ENCODE data around the gene MAOA.
"Not testable (repeated sequence)": the region's sequence is repeated elsewhere in the genome, so short reads cannot be mapped to it uniquely, and the experiment has no call there.

The MAOA gene

DNA sequence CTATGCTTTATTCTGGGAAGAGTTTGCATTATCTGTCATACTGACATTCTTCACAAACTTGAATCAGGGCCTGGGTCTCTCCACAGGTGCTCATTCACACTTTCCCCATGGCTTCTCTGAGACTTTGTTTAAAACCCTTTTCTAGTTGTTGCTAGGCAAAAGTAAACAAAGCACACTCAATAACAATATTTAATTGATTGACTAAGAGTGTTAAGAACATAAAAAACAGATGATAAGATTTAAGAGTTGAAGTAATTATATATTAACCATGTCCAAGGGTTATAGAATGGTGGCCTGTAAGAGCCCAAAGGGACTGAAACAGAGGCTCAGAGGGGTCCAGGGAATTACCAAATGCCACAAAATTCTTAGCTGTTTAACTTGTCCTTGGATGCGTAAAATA lies 7.1 kb downstream of the MAOA start:
- no peak for DNase-seq (ENCODE audit: low read depth, low spot score)
- no CpG with 5 or more reads among the region's 1 CpG for WGBS (ENCODE audit: insufficient coverage, insufficient read length)
- no peak overlapping the region for H3K27ac ChIP-seq (ENCODE audit: low read length)
- no peak overlapping the region for H3K4me3 ChIP-seq (ENCODE audit: low read length)
- no peaks in the 10 kb centered on the region for H3K36me3 ChIP-seq (ENCODE audit: control insufficient read depth, insufficient read depth, low read length)
- H3K27me3 ChIP-seq (ENCODE audit: control insufficient read depth, insufficient read depth, low read length) = no peaks in the 10 kb centered on the region
- no peaks in the 10 kb centered on the region for H3K9me3 ChIP-seq (ENCODE audit: control insufficient read depth, insufficient read depth, low read length)
- H3K4me1 ChIP-seq (ENCODE audit: control insufficient read depth, insufficient read depth, low read length) = no peaks in the 10 kb centered on the region

GRCh38 chrX:43664258-43664657 lies 8.2 kb downstream of the MAOA start:
- no peaks in the 10 kb centered on the region for H3K9me3 ChIP-seq (ENCODE audit: control insufficient read depth, insufficient read depth, low read length)
- H3K36me3 ChIP-seq (ENCODE audit: control insufficient read depth, insufficient read depth, low read length) = no peaks in the 10 kb centered on the region
- WGBS (ENCODE audit: insufficient coverage, insufficient read length) = no CpG with 5 or more reads among the region's 3 CpGs

DNA sequence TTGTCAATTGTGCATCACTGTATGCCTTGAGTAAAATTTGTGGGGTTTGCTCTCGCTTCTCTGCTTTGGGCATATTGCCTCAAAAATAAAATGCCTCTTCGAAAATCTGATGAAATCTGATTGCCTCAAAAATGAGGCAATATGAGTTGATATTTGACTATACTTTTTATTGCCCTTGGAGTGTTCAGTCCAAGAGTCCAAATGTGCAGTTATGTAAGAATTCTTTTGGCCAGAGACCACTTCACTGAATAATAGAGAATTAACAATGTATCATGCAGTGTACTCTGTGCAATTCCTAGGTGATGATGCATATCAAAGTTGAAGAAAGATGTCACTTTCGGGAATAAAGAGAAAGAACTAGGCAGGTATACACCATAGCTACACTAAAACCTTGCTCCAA lies 8.6 kb downstream of the MAOA start:
- no CpG with 5 or more reads among the region's 3 CpGs for WGBS (ENCODE audit: insufficient coverage, insufficient read length)

More at GRCh38 chrX:43664258-43664657, 8.2 kb downstream of the MAOA start:
- Histone ChIP-seq H3K4me3 (ENCODE audit: low read length) (no peak overlapping the region), H3K27me3 (ENCODE audit: control insufficient read depth, insufficient read depth, low read length) (no peaks in the 10 kb centered on the region), H3K4me1 (ENCODE audit: control insufficient read depth, insufficient read depth, low read length) (no peaks in the 10 kb centered on the region), H3K27ac (ENCODE audit: low read length) (no peak overlapping the region)
- no peak for DNase-seq (ENCODE audit: low read depth, low spot score)

GRCh38 chrX:43666311-43666912 lies 10.3 kb downstream of the MAOA start:
- no peaks in the 10 kb centered on the region for H3K36me3 ChIP-seq (ENCODE audit: control insufficient read depth, insufficient read depth, low read length)
- WGBS (ENCODE audit: insufficient coverage, insufficient read length) = no CpG with 5 or more reads among the region's 3 CpGs

More for the DNA sequence above, 8.6 kb downstream of the MAOA start:
- Histone ChIP-seq H3K36me3 (ENCODE audit: control insufficient read depth, insufficient read depth, low read length) (no peaks in the 10 kb centered on the region), H3K4me1 (ENCODE audit: control insufficient read depth, insufficient read depth, low read length) (no peaks in the 10 kb centered on the region), H3K9me3 (ENCODE audit: control insufficient read depth, insufficient read depth, low read length) (no peaks in the 10 kb centered on the region), H3K27ac (ENCODE audit: low read length) (no peak overlapping the region), H3K4me3 (ENCODE audit: low read length) (no peak overlapping the region), H3K27me3 (ENCODE audit: control insufficient read depth, insufficient read depth, low read length) (no peaks in the 10 kb centered on the region)
- no peak for DNase-seq (ENCODE audit: low read depth, low spot score)

DNA sequence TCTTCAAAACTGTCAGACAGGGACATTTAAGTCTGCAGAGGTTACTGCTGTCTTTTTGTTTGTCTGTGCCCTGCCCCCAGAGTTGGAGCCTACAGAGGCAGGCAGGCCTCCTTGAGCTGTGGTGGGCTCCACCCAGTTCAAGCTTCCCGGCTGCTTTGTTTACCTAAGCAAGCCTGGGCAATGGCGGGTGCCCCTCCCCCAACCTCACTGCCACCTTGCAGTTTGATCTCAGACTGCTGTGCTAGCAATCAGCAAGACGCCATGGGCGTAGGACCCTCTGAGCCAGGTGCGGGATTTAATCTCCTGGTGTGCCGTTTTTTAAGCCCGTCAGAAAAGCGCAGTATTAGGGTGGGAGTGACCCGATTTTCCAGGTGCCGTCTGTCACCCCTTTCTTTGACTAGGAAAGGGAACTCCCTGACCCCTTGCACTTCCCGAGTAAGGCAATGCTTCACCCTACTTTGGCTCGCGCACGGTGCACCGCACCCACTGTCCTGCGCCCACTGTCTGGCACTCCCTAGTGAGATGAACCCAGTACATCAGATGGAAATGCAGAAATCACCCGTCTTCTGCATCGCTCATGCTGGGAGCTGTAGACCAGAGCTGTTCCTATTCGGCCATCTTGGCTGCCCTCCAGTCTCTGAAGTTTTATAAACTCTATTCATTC lies 20.0 kb downstream of the MAOA start:
- not testable (repeated sequence) for H3K4me1 ChIP-seq (ENCODE audit: control insufficient read depth, insufficient read depth, low read length); H3K27me3 ChIP-seq (ENCODE audit: control insufficient read depth, insufficient read depth, low read length); DNase-seq (ENCODE audit: low read depth, low spot score); H3K4me3 ChIP-seq (ENCODE audit: low read length); H3K9me3 ChIP-seq (ENCODE audit: control insufficient read depth, insufficient read depth, low read length); H3K36me3 ChIP-seq (ENCODE audit: control insufficient read depth, insufficient read depth, low read length); H3K27ac ChIP-seq (ENCODE audit: low read length)
- no CpG with 5 or more reads among the region's 19 CpGs for WGBS (ENCODE audit: insufficient coverage, insufficient read length)

More at GRCh38 chrX:43666311-43666912, 10.3 kb downstream of the MAOA start:
- no peak for DNase-seq (ENCODE audit: low read depth, low spot score)
- no peaks in the 10 kb centered on the region for H3K27me3 ChIP-seq (ENCODE audit: control insufficient read depth, insufficient read depth, low read length)
- H3K27ac ChIP-seq (ENCODE audit: low read length) = no peak overlapping the region
- no peaks in the 10 kb centered on the region for H3K4me1 ChIP-seq (ENCODE audit: control insufficient read depth, insufficient read depth, low read length)
- no peaks in the 10 kb centered on the region for H3K9me3 ChIP-seq (ENCODE audit: control insufficient read depth, insufficient read depth, low read length)
- H3K4me3 ChIP-seq (ENCODE audit: low read length) = no peak overlapping the region

DNA sequence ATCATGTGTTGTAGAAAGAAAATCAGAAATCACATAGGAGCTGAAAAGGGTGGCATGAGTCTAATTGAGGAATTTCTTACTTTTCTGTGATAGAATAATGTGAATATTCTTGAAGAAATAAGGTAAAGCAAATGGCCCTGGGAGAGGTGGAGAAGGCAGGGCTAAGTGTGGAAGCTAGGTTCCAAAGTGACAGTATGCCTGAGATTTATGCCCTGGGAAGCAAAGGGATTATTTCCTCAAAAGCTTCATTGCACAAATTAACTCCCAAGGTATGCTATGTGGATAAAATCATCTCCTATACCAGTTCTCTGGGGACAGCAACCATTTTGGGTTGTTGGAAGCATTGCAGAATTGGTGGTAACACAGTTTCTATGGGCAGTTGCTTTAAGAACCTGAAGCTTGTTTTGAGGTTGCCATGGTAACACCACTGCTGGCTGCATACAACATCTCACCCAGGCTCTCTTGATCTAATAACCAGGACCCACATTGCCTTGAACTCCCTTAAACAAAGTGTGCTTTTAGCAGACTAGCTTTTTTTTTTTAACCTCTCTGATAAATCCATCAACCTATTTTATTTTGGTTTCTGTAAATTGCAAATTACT lies 21.0 kb downstream of the MAOA start:
- no peak overlapping the region for H3K27ac ChIP-seq (ENCODE audit: low read length)
- no peaks in the 10 kb centered on the region for H3K4me1 ChIP-seq (ENCODE audit: control insufficient read depth, insufficient read depth, low read length)
- no peak overlapping the region for H3K4me3 ChIP-seq (ENCODE audit: low read length)
- H3K27me3 ChIP-seq (ENCODE audit: control insufficient read depth, insufficient read depth, low read length) = no peaks in the 10 kb centered on the region
- no peak for DNase-seq (ENCODE audit: low read depth, low spot score)
- no peaks in the 10 kb centered on the region for H3K9me3 ChIP-seq (ENCODE audit: control insufficient read depth, insufficient read depth, low read length)
- no peaks in the 10 kb centered on the region for H3K36me3 ChIP-seq (ENCODE audit: control insufficient read depth, insufficient read depth, low read length)

DNA sequence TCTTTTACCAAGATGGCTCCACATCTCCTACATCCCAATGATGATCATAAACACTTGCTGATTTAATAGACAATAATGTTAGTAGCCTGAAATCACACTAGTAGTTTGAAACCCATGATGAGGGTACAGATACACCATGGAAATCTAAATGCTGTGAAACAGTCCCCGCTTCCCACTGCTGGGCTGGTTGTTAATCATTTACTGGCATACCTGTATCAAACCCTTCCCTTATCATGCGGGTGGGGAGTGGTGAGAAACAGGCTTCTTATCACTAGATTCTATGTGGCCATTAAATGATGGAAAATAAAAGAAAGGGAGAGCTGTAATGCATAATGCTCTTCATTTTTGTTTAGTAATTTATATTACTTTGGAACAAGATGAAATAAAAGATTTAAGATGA lies 21.9 kb downstream of the MAOA start:
- H3K4me1 ChIP-seq (ENCODE audit: control insufficient read depth, insufficient read depth, low read length) = no peaks in the 10 kb centered on the region
- no peak for DNase-seq (ENCODE audit: low read depth, low spot score)
- no peaks in the 10 kb centered on the region for H3K36me3 ChIP-seq (ENCODE audit: control insufficient read depth, insufficient read depth, low read length)
- H3K27ac ChIP-seq (ENCODE audit: low read length) = no peak overlapping the region
- no peak overlapping the region for H3K4me3 ChIP-seq (ENCODE audit: low read length)
- no peaks in the 10 kb centered on the region for H3K27me3 ChIP-seq (ENCODE audit: control insufficient read depth, insufficient read depth, low read length)
- WGBS (ENCODE audit: insufficient coverage, insufficient read length) = no CpG with 5 or more reads among the region's 2 CpGs
- H3K9me3 ChIP-seq (ENCODE audit: control insufficient read depth, insufficient read depth, low read length) = no peaks in the 10 kb centered on the region

DNA sequence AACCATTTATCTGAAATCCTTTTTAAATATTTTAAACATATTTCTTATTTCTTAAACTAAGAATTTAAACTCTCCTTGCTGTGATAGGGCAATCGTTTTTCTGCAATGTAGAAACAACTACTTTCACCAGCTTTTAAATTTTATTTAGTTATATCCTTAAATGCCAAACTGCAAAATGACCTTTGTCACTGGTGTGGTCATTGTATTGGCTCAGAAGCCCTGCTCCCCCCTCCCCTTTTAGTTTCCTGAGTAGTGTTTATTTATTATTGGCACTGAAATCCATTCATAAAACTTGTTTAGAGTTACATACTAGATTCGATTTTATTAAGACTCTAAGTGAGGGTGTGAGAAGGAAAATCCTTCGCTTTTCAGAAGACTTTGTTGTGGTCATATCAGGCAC lies 23.0 kb downstream of the MAOA start:
- DNase-seq (ENCODE audit: low read depth, low spot score) = no peak
- no peaks in the 10 kb centered on the region for H3K9me3 ChIP-seq (ENCODE audit: control insufficient read depth, insufficient read depth, low read length)
- no peaks in the 10 kb centered on the region for H3K27me3 ChIP-seq (ENCODE audit: control insufficient read depth, insufficient read depth, low read length)
- no peaks in the 10 kb centered on the region for H3K36me3 ChIP-seq (ENCODE audit: control insufficient read depth, insufficient read depth, low read length)
- no peak overlapping the region for H3K4me3 ChIP-seq (ENCODE audit: low read length)
- WGBS (ENCODE audit: insufficient coverage, insufficient read length) = no CpG with 5 or more reads among the region's 3 CpGs
- no peaks in the 10 kb centered on the region for H3K4me1 ChIP-seq (ENCODE audit: control insufficient read depth, insufficient read depth, low read length)
- no peak overlapping the region for H3K27ac ChIP-seq (ENCODE audit: low read length)

DNA sequence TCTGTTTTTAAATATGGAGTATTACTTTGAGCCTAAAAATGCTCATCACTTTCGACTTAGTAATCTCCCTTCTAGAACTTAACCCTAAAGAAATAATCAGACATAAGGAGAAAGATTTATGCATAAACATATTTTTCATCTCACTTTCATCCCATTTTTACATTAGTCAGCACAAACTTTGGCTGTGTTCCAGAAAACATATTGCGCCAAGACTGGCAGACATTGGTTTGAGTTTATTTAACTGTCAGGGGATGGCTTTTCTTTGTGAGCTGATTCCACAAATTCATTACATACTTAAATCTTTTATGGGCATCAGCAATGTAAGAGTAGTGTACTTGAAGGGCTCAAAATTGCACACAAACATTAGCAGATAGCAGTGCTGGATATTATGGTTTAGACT lies 23.7 kb downstream of the MAOA start:
- no CpG with 5 or more reads among the region's 2 CpGs for WGBS (ENCODE audit: insufficient coverage, insufficient read length)

DNA sequence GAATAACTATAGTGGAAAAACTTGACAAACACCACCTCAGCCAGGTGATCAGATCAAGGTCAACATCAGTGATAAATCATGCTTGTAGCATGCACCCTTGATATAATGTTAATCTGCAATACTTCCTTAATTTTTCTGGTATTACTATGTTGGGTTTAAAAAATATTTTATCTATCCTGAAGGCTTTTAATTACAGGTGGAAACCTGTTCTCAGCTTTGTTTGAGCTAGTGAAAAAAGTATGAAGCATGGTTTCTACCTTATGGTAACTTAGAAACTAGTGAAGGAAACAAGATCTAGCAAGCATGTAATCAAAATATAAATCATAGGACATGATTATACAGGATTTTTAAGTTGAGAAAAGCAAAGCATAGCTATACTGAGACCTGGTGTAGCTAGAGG lies 26.6 kb downstream of the MAOA start:
- Histone ChIP-seq H3K27me3 (ENCODE audit: control insufficient read depth, insufficient read depth, low read length) (no peaks in the 10 kb centered on the region), H3K4me3 (ENCODE audit: low read length) (no peak overlapping the region), H3K9me3 (ENCODE audit: control insufficient read depth, insufficient read depth, low read length) (no peaks in the 10 kb centered on the region), H3K27ac (ENCODE audit: low read length) (no peak overlapping the region), H3K4me1 (ENCODE audit: control insufficient read depth, insufficient read depth, low read length) (peaks cover 1% of the 10 kb centered on the region; the same call in 1 of the 2 replicates), H3K36me3 (ENCODE audit: control insufficient read depth, insufficient read depth, low read length) (no peaks in the 10 kb centered on the region)
- no peak for DNase-seq (ENCODE audit: low read depth, low spot score)

More for the DNA sequence above, 23.7 kb downstream of the MAOA start:
- no peak overlapping the region for H3K27ac ChIP-seq (ENCODE audit: low read length)
- no peak overlapping the region for H3K4me3 ChIP-seq (ENCODE audit: low read length)
- DNase-seq (ENCODE audit: low read depth, low spot score) = no peak
- H3K36me3 ChIP-seq (ENCODE audit: control insufficient read depth, insufficient read depth, low read length) = no peaks in the 10 kb centered on the region
- no peaks in the 10 kb centered on the region for H3K27me3 ChIP-seq (ENCODE audit: control insufficient read depth, insufficient read depth, low read length)
- H3K9me3 ChIP-seq (ENCODE audit: control insufficient read depth, insufficient read depth, low read length) = no peaks in the 10 kb centered on the region
- H3K4me1 ChIP-seq (ENCODE audit: control insufficient read depth, insufficient read depth, low read length) = no peaks in the 10 kb centered on the region

GRCh38 chrX:43685221-43685620 lies 29.1 kb downstream of the MAOA start:
- WGBS (ENCODE audit: insufficient coverage, insufficient read length) = no CpG with 5 or more reads among the region's 2 CpGs
- H3K4me3 ChIP-seq (ENCODE audit: low read length) = no peak overlapping the region
- H3K9me3 ChIP-seq (ENCODE audit: control insufficient read depth, insufficient read depth, low read length) = no peaks in the 10 kb centered on the region
- H3K27ac ChIP-seq (ENCODE audit: low read length) = no peak overlapping the region
- no peaks in the 10 kb centered on the region for H3K27me3 ChIP-seq (ENCODE audit: control insufficient read depth, insufficient read depth, low read length)
- H3K36me3 ChIP-seq (ENCODE audit: control insufficient read depth, insufficient read depth, low read length) = no peaks in the 10 kb centered on the region
- no peak for DNase-seq (ENCODE audit: low read depth, low spot score)
- peaks cover 1% of the 10 kb centered on the region; the same call in 1 of the 2 replicates for H3K4me1 ChIP-seq (ENCODE audit: control insufficient read depth, insufficient read depth, low read length)

All from iPS DF 6.9 (cell line).